ENCODE measurements around the gene PLPP1. TPM values are rescaled to one million over a fixed set of nuclear protein-coding genes. Genes with fewer than 3 reads are reported as not detected.

PLPP1 gene
- total and polyA plus RNA-seq, 8 donors, result 56.2 to 93.6 (median 85.1) TPM

GRCh38 chr5:55572020-55572419, 37.3 kb upstream of the PLPP1 start:
- intact Hi-C loops (cut with DNase I), result no loop called here
- peak; percentile 63 for ATAC-seq
- no peak overlapping the region for H3K27ac ChIP-seq

GRCh38 chr5:55570570-55570969, 35.8 kb upstream of the PLPP1 start:
- H3K4me3 ChIP-seq, result no peak overlapping the region
- peaks cover 0 to 10% of the 10 kb centered on the region in 2 donors for H3K4me1 ChIP-seq
- H3K36me3 ChIP-seq, result no peaks in the 10 kb centered on the region
- intact Hi-C loops (cut with DNase I), result no loop called here
- DNase-seq, result no peak
- H3K27ac ChIP-seq, result no peak overlapping the region
- H3K9me3 ChIP-seq, result no peaks in the 10 kb centered on the region
- H3K27me3 ChIP-seq, result no peaks in the 10 kb centered on the region
- ATAC-seq, result no peak
- TF ChIP-seq CTCF (IDR thresholded peaks at IDR 0.05), result no peak

More at GRCh38 chr5:55572020-55572419, 37.3 kb upstream of the PLPP1 start:
- peaks cover 5 to 10% of the 10 kb centered on the region in 2 donors for H3K4me1 ChIP-seq
- H3K36me3 ChIP-seq, result no peaks in the 10 kb centered on the region
- TF ChIP-seq CTCF (IDR thresholded peaks at IDR 0.05), result no peak
- H3K27me3 ChIP-seq, result no peaks in the 10 kb centered on the region
- no peak overlapping the region for H3K4me3 ChIP-seq
- no peaks in the 10 kb centered on the region for H3K9me3 ChIP-seq
- no peak for DNase-seq

GRCh38 chr5:55570026-55570425, 35.3 kb upstream of the PLPP1 start:
- ATAC-seq (peak; percentile 31), DNase-seq (no peak)
- H3K9me3 ChIP-seq, result no peaks in the 10 kb centered on the region
- peaks cover 0 to 10% of the 10 kb centered on the region in 2 donors for H3K4me1 ChIP-seq
- no peak overlapping the region for H3K4me3 ChIP-seq
- H3K36me3 ChIP-seq, result no peaks in the 10 kb centered on the region
- intact Hi-C loops (cut with DNase I), result no loop called here
- TF ChIP-seq CTCF (IDR thresholded peaks at IDR 0.05), result no peak
- no peaks in the 10 kb centered on the region for H3K27me3 ChIP-seq
- H3K27ac ChIP-seq, result no peak overlapping the region

GRCh38 chr5:55569513-55569865, 34.7 kb upstream of the PLPP1 start:
- H3K4me1 ChIP-seq, result peaks cover 0 to 10% of the 10 kb centered on the region in 2 donors
- DNase-seq, result no peak
- no peak for ATAC-seq
- H3K27me3 ChIP-seq, result no peaks in the 10 kb centered on the region
- TF ChIP-seq CTCF (IDR thresholded peaks at IDR 0.05), result no peak
- H3K4me3 ChIP-seq, result no peak overlapping the region
- H3K36me3 ChIP-seq, result no peaks in the 10 kb centered on the region
- H3K9me3 ChIP-seq, result no peaks in the 10 kb centered on the region
- H3K27ac ChIP-seq, result no peak overlapping the region
- intact Hi-C loops (cut with DNase I), result no loop called here

- Histone ChIP-seq H3K27ac (no peak overlapping the region), H3K27me3 (no peaks in the 10 kb centered on the region), H3K9me3 (no peaks in the 10 kb centered on the region), H3K4me1 (peaks cover 0 to 10% of the 10 kb centered on the region in 2 donors), H3K36me3 (no peaks in the 10 kb centered on the region), H3K4me3 (no peak overlapping the region)
- no peak for TF ChIP-seq CTCF (IDR thresholded peaks at IDR 0.05)
- no peak for DNase-seq
- no peak for ATAC-seq
- intact Hi-C loops (cut with DNase I), result no loop called here
Measured at GRCh38 chr5:55568654-55569512, 34.1 kb upstream of the PLPP1 start.

Data from left lung (tissue), 10 donors.